K562 (cell line): ENCODE results near the gene TUBB4B. TPM values are rescaled to one million over a fixed set of nuclear protein-coding genes. Genes with fewer than 3 reads are reported as not detected.

Experiments used
- CHD7 ChIP-seq: fragments of 200-600 bp; sonication (generic); IDR thresholded peaks from one replicate; pipeline ENCODE4 v1.6.1; 2012; ENCODE audit warnings: mild to moderate bottlenecking, low read depth, low read length, inconsistent platforms
- DMBX1 ChIP-seq: fragments of 250-450 bp; sonication (Bioruptor Pico); IDR thresholded peaks from 2 replicates; pipeline ENCODE4 v1.8.0; 2022; ENCODE audit warnings: inconsistent platforms, mild to moderate bottlenecking, moderate library complexity, borderline replicate concordance
- E2F1 ChIP-seq: sonication (generic); formaldehyde crosslinking; IDR thresholded peaks from 2 replicates; pipeline ENCODE4 v1.8.1; 2023; ENCODE audit warnings: mild to moderate bottlenecking, missing genetic modification reagents, moderate library complexity
- GABPB2 ChIP-seq: fragments of 250-450 bp; sonication (Bioruptor Pico); conservative IDR thresholded peaks from 2 replicates; pipeline ENCODE4 v1.5.1; 2021; ENCODE audit warnings: mild to moderate bottlenecking
- HCFC1 ChIP-seq: IDR thresholded peaks from 2 replicates; pipeline ENCODE4 v1.6.1; 2012; ENCODE audit warnings: low read depth, low read length, improper control_type of control experiment
- HEY1 ChIP-seq: fragments of 250-450 bp; sonication (Bioruptor Pico); IDR thresholded peaks from 2 replicates; pipeline ENCODE4 v1.5.0; 2020; ENCODE audit warnings: mild to moderate bottlenecking, moderate library complexity, borderline replicate concordance
- TEAD1 ChIP-seq, 2 experiments: fragments of 450-650 bp in 1 of 2; sonication (generic) in 1 of 2; formaldehyde crosslinking; IDR thresholded peaks; 2 replicates each; pipeline versions ENCODE4 v1.4.0 to v1.8.0; 2020 to 2022; ENCODE audit warnings: mild to moderate bottlenecking in 2 of 2, missing genetic modification reagents in 1 of 2
- TRIM24 ChIP-seq, 2 experiments: fragments of 450-650 bp; IDR thresholded peaks; 2 replicates each; pipeline ENCODE4 v1.6.1; 2016
- polyA plus RNA-seq, 8 experiments: library from polyadenylated mRNA; depleted of rRNA in 4 of 8; stranded (reverse) in 5 of 8; unstranded in 3 of 8; fragments of >200 nt; fragmentation: Nextera tagmentation in 2 of 8; fragmentation: Illumina TruSeq in 1 of 8; extraction: Ambion mirVana in 2 of 8; extraction: Trizol in 1 of 8; gene quantifications; 2 replicates each; pipeline versions ENCODE4 v1.2.1 to v1.2.3, GENCODE V29; 2011 to 2014; ENCODE audit warnings: inconsistent platforms in 1 of 8, missing spikeins in 1 of 8
- total RNA-seq, 7 experiments: library from RNA; depleted of rRNA in 6 of 7; stranded (reverse); fragments of >200 nt in 6 of 7; fragmentation: Illumina TruSeq in 2 of 7; extraction: Trizol in 2 of 7; gene quantifications; 2 replicates each; pipeline versions ENCODE4 v1.2.1 to v1.2.3, GENCODE V29; 2011 to 2021; ENCODE audit warnings: low replicate concordance in 1 of 7

The TUBB4B gene
- total and polyA plus RNA-seq, 9 of the 15 experiments (the other 6 are each of a cell fraction or from before 2014, with no cell fraction given) = 24.1 to 443 (median 268) TPM

- TF ChIP-seq CHD7 = no peak
- no peak for TF ChIP-seq TRIM24 (IDR thresholded peaks at IDR 0.05)
- TF ChIP-seq E2F1 (CRISPR knock-in tag) = no peak
- TF ChIP-seq DMBX1 = no peak
- no peak for TF ChIP-seq GABPB2
- no peak for TF ChIP-seq HEY1 (CRISPR knock-in tag)
- TF ChIP-seq HCFC1 = no peak
- no peak for TF ChIP-seq TEAD1 (CRISPR knock-in tag; IDR thresholded peaks at IDR 0.05)
Measured at GRCh38 chr9:137230705-137231371, 10.2 kb upstream of the TUBB4B start, which contains the start of gene SLC34A3 (continued).
